Activated T-helper 2 cell treated with anti-CD3 and anti-CD28 coated beads, Interferon-gamma antibody, Interleukin-2, Interleukin-4, amounts not matched to agents 10 μg/mL and 5 μg/mL and 100 μg/mL, durations not matched to agents 14 hours and 24 hours and 36 hours (primary cell): ENCODE data around the gene NINJ2. TPM values are rescaled to one million over a fixed set of nuclear protein-coding genes. Genes with fewer than 3 reads are reported as not detected.

Experiments used
- DNase-seq: peaks from one replicate; pipeline ENCODE4 v3.0.0; 2021; ENCODE audit warnings: low spot score
- H3K27ac Mint-ChIP-seq: one replicate; pipeline ENCODE4 v1.8.0; 2021; ENCODE audit warnings: mixed read lengths
- H3K27me3 Mint-ChIP-seq: one replicate; pipeline ENCODE4 v1.8.0; 2021; ENCODE audit warnings: low read depth, mixed read lengths
- H3K36me3 Mint-ChIP-seq: one replicate; pipeline ENCODE4 v1.8.0; 2021; ENCODE audit warnings: low read depth, mixed read lengths
- H3K4me1 Mint-ChIP-seq: one replicate; pipeline ENCODE4 v1.8.0; 2021; ENCODE audit warnings: low read depth, mixed read lengths
- H3K4me3 Mint-ChIP-seq: one replicate; pipeline ENCODE4 v1.8.0; 2021; ENCODE audit warnings: low read depth, mild to moderate bottlenecking, moderate library complexity, mixed read lengths
- H3K9me3 Mint-ChIP-seq: one replicate; pipeline ENCODE4 v1.8.0; 2021; ENCODE audit warnings: mixed read lengths
- intact Hi-C: fragments of 100-400 bp; cut with micrococcal nuclease; formaldehyde crosslinking; loops from one replicate; pipeline ENCODE4 v1.15.1; 2023
- total RNA-seq: library from RNA; stranded (reverse); gene quantifications from 2 replicates; pipeline ENCODE4 v1.2.3, GENCODE V29; 2022

NINJ2 gene
- total RNA-seq, 1 donor from 2014 or later, result 3.1 TPM

DNA sequence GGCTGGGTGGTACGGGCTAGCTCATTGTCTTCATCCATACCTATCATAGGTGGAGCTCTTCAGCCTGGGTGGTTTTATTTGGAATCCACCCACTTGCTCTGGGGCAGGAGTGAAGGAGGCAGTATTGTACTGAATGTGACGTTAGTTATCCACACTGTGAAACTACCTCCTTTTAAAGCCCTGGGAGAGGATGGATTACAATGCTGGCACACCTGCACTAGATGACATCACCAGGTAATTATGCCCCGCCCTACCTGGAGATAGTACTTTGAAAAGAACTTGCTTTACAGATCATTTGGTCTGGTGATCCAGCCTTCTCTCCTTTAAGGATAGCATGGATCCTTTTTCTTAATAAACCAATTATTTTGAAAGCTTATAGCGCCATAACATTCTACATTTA is 125.5 kb downstream of the NINJ2 start:
- peaks cover 2% of the 10 kb centered on the region for H3K27me3 Mint-ChIP-seq
- no peak overlapping the region for H3K27ac Mint-ChIP-seq
- no peaks in the 10 kb centered on the region for H3K9me3 Mint-ChIP-seq
- H3K4me1 Mint-ChIP-seq, result peaks cover 6% of the 10 kb centered on the region
- intact Hi-C loops, result no loop called here
- H3K4me3 Mint-ChIP-seq, result no peak overlapping the region
- DNase-seq, result no peak
- no peaks in the 10 kb centered on the region for H3K36me3 Mint-ChIP-seq

DNA sequence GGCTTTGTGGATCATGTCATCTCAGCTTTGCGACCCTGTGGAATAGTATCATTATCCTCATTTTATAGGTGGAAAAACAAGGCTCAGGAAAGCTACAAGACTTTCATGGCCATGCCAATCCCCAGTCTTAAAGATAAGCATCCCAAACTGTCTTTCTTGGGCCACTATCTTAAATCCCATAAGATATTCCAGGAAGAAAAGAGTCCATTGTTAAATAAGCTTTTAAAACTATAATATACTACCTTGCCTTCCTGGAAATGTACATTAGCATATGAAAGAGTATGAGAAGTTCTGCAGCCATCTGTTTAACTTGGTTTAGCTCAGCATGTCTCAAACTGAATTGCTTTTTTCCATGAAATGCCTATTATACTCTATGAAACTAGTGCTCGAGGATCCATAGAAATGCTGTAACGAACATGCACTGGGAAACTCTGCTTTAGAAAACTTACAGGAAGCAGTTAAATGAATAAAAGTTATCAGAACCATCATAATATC is 126.4 kb downstream of the NINJ2 start:
- no peak for DNase-seq
- Mint-ChIP-seq H3K4me3 (no peak overlapping the region), H3K36me3 (no peaks in the 10 kb centered on the region), H3K4me1 (peaks cover 6% of the 10 kb centered on the region), H3K9me3 (no peaks in the 10 kb centered on the region), H3K27me3 (peaks cover 2% of the 10 kb centered on the region), H3K27ac (no peak overlapping the region)
- intact Hi-C loops, result no loop called here

GRCh38 chr12:535396-535795 is 127.8 kb downstream of the NINJ2 start:
- H3K36me3 Mint-ChIP-seq, result no peaks in the 10 kb centered on the region
- peaks cover 6% of the 10 kb centered on the region for H3K4me1 Mint-ChIP-seq
- H3K9me3 Mint-ChIP-seq, result no peaks in the 10 kb centered on the region
- no peak overlapping the region for H3K27ac Mint-ChIP-seq
- peaks cover 2% of the 10 kb centered on the region for H3K27me3 Mint-ChIP-seq
- DNase-seq, result no peak
- H3K4me3 Mint-ChIP-seq, result no peak overlapping the region
- intact Hi-C loops, result no loop called here

GRCh38 chr12:534216-534615 is 129.0 kb downstream of the NINJ2 start:
- DNase-seq, result no peak
- H3K4me1 Mint-ChIP-seq, result peaks cover 3% of the 10 kb centered on the region
- intact Hi-C loops, result no loop called here
- H3K27ac Mint-ChIP-seq, result no peak overlapping the region
- peaks cover 2% of the 10 kb centered on the region for H3K27me3 Mint-ChIP-seq
- H3K36me3 Mint-ChIP-seq, result no peaks in the 10 kb centered on the region
- H3K4me3 Mint-ChIP-seq, result no peak overlapping the region
- no peaks in the 10 kb centered on the region for H3K9me3 Mint-ChIP-seq

DNA sequence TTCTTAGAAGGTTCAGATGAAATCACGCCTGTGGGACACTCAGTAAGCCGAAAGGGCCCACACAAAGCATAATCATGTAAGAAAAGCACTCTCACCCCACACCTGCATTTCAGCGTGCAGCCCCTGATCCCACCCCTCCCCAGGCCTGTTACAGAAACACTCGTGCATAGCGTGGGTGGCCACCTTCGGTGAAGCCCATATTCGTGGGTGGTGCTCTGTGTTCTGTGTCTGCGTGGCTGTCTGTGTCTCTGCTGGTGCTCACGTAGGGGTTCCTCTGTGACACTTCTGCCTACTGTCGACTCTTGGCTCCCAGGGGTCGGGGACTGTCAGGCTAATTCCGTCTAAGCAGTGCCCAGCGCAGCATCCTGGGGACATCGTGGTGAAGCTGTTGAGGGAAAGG is 129.5 kb downstream of the NINJ2 start:
- H3K9me3 Mint-ChIP-seq, result no peaks in the 10 kb centered on the region
- DNase-seq, result no peak
- H3K36me3 Mint-ChIP-seq, result no peaks in the 10 kb centered on the region
- H3K27me3 Mint-ChIP-seq, result peaks cover 2% of the 10 kb centered on the region
- no peak overlapping the region for H3K4me3 Mint-ChIP-seq
- H3K27ac Mint-ChIP-seq, result no peak overlapping the region
- intact Hi-C loops, result no loop called here
- no peaks in the 10 kb centered on the region for H3K4me1 Mint-ChIP-seq

GRCh38 chr12:532908-533565 is 130.2 kb downstream of the NINJ2 start:
- H3K9me3 Mint-ChIP-seq, result no peaks in the 10 kb centered on the region
- peaks cover 2% of the 10 kb centered on the region for H3K27me3 Mint-ChIP-seq
- no peak overlapping the region for H3K27ac Mint-ChIP-seq
- DNase-seq, result no peak
- H3K4me3 Mint-ChIP-seq, result no peak overlapping the region
- no peaks in the 10 kb centered on the region for H3K4me1 Mint-ChIP-seq
- H3K36me3 Mint-ChIP-seq, result no peaks in the 10 kb centered on the region
- intact Hi-C loops, result no loop called here

DNA sequence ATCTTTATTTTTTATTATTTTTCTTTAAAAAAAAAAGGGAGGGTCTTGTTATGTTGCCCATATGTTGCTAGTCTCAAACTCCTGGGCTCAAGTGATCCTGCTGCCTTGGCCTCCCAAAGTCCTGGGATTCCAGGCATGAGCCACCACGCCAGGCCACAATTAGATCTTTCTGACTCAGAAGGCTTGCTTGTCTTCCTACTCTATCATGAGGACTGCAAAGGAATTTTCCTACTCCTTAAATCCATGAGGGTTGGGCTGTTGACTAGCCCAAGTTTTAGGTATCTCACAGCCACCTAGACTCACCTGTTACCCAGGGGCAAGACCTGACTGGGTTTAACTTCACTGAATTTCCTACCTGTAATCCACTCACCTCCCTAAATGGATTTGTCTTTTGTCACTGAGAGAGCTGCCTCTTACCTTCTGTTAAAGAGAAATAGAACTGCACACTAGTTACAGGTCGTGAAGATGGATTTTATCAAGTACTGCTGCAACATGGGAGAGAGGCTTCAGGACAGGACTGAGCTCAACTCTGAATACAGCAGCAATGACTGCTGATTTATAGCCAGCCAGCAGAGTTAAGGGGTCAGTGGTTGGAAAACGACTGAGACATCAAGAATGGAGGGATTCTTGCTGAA is 131.2 kb downstream of the NINJ2 start:
- no peaks in the 10 kb centered on the region for H3K36me3 Mint-ChIP-seq
- DNase-seq, result no peak
- H3K4me1 Mint-ChIP-seq, result no peaks in the 10 kb centered on the region
- H3K27me3 Mint-ChIP-seq, result peaks cover 2% of the 10 kb centered on the region
- no peak overlapping the region for H3K4me3 Mint-ChIP-seq
- H3K9me3 Mint-ChIP-seq, result no peaks in the 10 kb centered on the region
- H3K27ac Mint-ChIP-seq, result no peak overlapping the region
- intact Hi-C loops, result no loop called here

GRCh38 chr12:530821-531220 is 132.4 kb downstream of the NINJ2 start:
- Mint-ChIP-seq H3K36me3 (no peaks in the 10 kb centered on the region), H3K4me1 (no peaks in the 10 kb centered on the region), H3K4me3 (no peak overlapping the region), H3K27ac (no peak overlapping the region), H3K27me3 (peaks cover 1% of the 10 kb centered on the region), H3K9me3 (no peaks in the 10 kb centered on the region)
- intact Hi-C loops, result no loop called here
- no peak for DNase-seq

DNA sequence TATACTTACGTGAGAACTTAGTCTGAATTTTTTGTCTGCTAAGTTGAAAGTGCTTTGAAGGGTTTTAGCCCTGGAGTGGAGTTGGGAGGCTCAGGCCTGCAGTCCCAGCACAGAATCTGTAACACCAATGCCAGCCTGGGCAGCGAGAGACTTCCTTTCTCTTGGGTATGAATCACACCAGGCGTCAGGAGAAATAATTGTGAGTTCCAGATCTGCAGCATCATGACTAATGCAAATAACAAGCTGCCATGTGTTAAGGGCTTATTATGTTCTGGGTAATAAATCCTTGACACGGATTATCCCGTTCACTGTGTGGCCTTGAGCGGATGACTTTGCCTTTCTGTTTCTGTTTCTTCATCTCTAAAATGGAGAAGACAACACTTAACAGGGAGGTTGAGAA is 132.9 kb downstream of the NINJ2 start:
- no peaks in the 10 kb centered on the region for H3K36me3 Mint-ChIP-seq
- H3K9me3 Mint-ChIP-seq, result no peaks in the 10 kb centered on the region
- intact Hi-C loops, result no loop called here
- no peaks in the 10 kb centered on the region for H3K4me1 Mint-ChIP-seq
- H3K27ac Mint-ChIP-seq, result no peak overlapping the region
- H3K4me3 Mint-ChIP-seq, result no peak overlapping the region
- peaks cover 1% of the 10 kb centered on the region for H3K27me3 Mint-ChIP-seq
- no peak for DNase-seq

- no peak overlapping the region for H3K27ac Mint-ChIP-seq
- peaks cover 1% of the 10 kb centered on the region for H3K27me3 Mint-ChIP-seq
- H3K4me3 Mint-ChIP-seq, result no peak overlapping the region
- no peaks in the 10 kb centered on the region for H3K4me1 Mint-ChIP-seq
- no peaks in the 10 kb centered on the region for H3K9me3 Mint-ChIP-seq
- DNase-seq, result no peak
- intact Hi-C loops, result no loop called here
- H3K36me3 Mint-ChIP-seq, result no peaks in the 10 kb centered on the region
These were observed 135.5 kb downstream of the NINJ2 start for GRCh38 chr12:527729-528128.

DNA sequence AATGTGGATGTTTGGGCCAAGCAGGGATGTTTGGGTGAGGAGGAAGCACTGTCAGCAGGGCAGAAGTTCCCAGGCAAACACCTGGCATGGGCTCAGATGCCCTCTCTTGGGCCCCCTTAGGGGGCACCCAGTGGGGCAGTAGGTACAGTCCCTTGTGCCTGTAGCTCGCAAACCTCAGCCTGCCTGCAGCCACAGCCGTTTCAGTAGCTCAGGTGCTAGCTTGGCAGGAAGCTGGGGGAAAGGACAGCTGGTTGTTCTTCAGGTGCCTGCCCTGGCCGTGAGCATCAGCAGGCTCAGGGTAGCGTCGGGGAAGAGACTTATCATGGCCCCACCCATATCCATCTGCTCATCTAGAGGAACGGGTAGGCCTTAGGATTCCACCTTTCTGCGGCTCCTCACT is 136.0 kb downstream of the NINJ2 start:
- no peak overlapping the region for H3K4me3 Mint-ChIP-seq
- H3K4me1 Mint-ChIP-seq, result no peaks in the 10 kb centered on the region
- intact Hi-C loops, result no loop called here
- H3K27me3 Mint-ChIP-seq, result peaks cover 1% of the 10 kb centered on the region
- no peaks in the 10 kb centered on the region for H3K36me3 Mint-ChIP-seq
- no peak for DNase-seq
- no peaks in the 10 kb centered on the region for H3K9me3 Mint-ChIP-seq
- no peak overlapping the region for H3K27ac Mint-ChIP-seq

DNA sequence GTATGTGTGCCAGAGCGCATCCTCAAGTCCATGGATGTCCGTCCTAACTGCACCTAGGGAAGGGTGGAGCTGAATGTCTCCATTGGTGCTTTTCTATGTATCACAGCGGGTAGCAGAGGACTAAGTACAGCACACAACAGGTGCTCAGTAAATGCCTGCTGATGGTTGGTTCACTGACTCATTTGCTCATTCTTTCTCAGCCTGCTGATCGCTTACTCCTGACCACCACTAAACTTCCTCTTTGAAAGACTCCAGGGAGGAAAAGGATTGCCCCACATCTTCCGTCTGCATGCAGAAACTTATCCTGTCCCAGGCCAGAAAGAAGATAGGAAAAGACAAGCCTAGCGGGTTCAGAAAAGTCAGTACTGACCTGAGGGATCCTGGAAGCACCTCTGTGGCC is 137.2 kb downstream of the NINJ2 start:
- DNase-seq, result no peak
- Mint-ChIP-seq H3K9me3 (no peaks in the 10 kb centered on the region), H3K36me3 (no peaks in the 10 kb centered on the region), H3K4me1 (no peaks in the 10 kb centered on the region), H3K27me3 (peaks cover 1% of the 10 kb centered on the region), H3K27ac (no peak overlapping the region), H3K4me3 (no peak overlapping the region)
- intact Hi-C loops, result no loop called here

DNA sequence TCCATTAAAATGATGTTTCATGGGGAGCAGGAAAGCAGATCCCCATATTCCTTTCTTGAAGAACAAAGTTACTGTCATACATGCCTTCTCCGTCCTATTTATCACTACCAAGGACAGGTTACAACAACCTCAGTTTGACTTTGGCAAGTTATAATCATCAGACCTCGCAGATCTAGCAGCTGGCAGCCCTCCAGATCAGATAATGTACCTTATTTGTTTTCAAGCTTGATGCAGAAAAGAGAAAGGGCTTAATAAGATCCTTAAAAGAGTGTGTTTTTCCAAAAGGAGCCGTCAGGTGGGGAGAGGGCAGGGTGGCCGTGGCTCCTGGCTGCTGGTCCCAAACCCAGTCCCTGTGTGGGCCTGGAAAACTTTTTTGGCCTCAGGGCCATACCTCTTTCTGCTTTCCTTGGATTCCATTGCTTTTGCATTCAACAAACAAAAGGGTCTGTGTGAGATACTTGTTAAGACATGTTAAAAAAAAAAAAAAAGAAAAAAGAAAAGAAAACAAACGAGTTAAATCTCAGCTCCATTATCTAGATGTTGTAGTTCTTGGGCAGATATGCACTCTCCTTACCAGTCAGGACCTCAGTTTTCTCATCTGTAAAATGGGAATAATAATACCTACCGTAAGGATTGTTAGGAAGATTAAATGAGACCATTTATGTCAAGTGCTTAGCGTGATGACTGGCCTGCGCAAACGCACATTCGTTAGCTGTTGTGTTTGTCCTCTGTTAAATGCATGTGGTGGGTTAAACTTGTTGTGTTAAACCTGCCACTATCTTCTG is 138.9 kb downstream of the NINJ2 start:
- no peak for DNase-seq
- Mint-ChIP-seq H3K27me3 (peaks cover 8% of the 10 kb centered on the region), H3K36me3 (no peaks in the 10 kb centered on the region), H3K4me3 (no peak overlapping the region), H3K9me3 (no peaks in the 10 kb centered on the region), H3K27ac (no peak overlapping the region), H3K4me1 (no peaks in the 10 kb centered on the region)
- intact Hi-C loops, result no loop called here
